ENCODE data around the gene COL5A1. TPM values are rescaled to one million over a fixed set of nuclear protein-coding genes. Genes with fewer than 3 reads are reported as not detected.
"Not testable (repeated sequence)": the region's sequence is repeated elsewhere in the genome, so short reads cannot be mapped to it uniquely, and the experiment has no call there.

Gene COL5A1
- total RNA-seq, 2 donors from 2014 or later, result 10.9 to 22.0 TPM

DNA sequence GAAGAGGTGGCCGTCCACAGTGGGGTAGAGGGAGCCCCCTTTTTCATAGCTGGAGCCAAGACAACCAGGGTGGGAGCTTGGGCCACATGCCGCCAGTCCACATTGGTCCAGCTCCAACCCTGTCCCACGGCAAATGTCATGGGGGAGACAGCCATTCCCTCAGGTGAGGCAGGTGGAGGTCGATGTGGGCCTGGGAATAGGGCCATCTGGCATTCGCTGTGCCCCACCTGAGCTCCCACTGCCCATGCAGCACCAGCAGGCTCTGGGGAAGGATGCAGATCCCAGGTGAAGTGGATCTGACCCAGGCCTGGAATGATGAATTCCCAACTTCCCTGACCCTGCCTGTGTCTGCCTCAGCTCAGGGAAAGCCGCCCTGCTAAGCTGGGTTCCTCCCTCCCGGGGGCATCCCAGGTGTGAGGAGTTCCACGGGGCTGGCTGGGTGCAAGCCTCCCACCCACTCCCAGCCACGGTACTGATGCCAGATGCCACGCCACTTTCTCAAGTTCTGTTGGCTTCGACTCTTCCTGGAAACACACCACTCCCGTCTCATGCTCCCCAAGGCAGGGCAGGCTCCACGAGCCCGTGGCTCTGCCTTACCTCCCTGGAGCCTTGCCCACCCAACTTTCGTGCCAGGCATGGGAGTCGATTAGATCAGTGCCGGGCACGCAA lies 213.8 kb downstream of the COL5A1 start:
- no peaks in the 10 kb centered on the region for H3K4me1 ChIP-seq
- H3K4me3 ChIP-seq, result no peak overlapping the region
- H3K27me3 ChIP-seq, result no peaks in the 10 kb centered on the region
- no peak overlapping the region for H3K27ac ChIP-seq
- no peaks in the 10 kb centered on the region for H3K36me3 ChIP-seq
- TF ChIP-seq, protein P1, sequence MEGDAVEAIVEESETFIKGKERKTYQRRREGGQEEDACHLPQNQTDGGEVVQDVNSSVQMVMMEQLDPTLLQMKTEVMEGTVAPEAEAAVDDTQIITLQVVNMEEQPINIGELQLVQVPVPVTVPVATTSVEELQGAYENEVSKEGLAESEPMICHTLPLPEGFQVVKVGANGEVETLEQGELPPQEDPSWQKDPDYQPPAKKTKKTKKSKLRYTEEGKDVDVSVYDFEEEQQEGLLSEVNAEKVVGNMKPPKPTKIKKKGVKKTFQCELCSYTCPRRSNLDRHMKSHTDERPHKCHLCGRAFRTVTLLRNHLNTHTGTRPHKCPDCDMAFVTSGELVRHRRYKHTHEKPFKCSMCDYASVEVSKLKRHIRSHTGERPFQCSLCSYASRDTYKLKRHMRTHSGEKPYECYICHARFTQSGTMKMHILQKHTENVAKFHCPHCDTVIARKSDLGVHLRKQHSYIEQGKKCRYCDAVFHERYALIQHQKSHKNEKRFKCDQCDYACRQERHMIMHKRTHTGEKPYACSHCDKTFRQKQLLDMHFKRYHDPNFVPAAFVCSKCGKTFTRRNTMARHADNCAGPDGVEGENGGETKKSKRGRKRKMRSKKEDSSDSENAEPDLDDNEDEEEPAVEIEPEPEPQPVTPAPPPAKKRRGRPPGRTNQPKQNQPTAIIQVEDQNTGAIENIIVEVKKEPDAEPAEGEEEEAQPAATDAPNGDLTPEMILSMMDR (IDR thresholded peaks at IDR 0.05), result no peak
- no peak for DNase-seq (ENCODE audit: low spot score)
- H3K9me3 ChIP-seq, result no peaks in the 10 kb centered on the region

- H3K27me3 ChIP-seq, result no peaks in the 10 kb centered on the region
Observed at GRCh38 chr9:134855900-134856377, 214.3 kb downstream of the COL5A1 start.

DNA sequence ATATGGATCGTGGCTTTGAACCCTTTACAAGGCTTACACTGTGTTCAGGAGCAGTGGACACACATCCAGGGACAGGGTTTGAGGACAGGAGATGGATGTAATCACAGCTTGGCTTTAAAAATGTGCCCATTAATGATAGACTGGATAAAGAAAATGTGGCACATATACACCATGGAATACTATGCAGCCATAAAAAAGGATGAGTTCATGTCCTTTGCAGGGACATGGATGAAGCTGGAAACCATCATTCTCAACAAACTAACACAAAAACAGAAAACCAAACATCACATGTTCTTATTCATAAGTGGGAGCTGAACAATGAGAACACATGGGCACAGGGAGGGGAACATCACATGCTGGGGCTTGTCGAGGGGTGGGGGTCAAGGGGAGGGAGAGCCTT lies 215.8 kb downstream of the COL5A1 start:
- H3K9me3 ChIP-seq; H3K4me1 ChIP-seq; H3K4me3 ChIP-seq; H3K27ac ChIP-seq; DNase-seq (ENCODE audit: low spot score); H3K36me3 ChIP-seq; H3K27me3 ChIP-seq: not testable (repeated sequence)

More at GRCh38 chr9:134855900-134856377, 214.3 kb downstream of the COL5A1 start:
- DNase-seq (ENCODE audit: low spot score), result no peak
- H3K36me3 ChIP-seq, result no peaks in the 10 kb centered on the region
- TF ChIP-seq, protein P1 (IDR thresholded peaks at IDR 0.05), result no peak
- H3K27ac ChIP-seq, result no peak overlapping the region
- no peak overlapping the region for H3K4me3 ChIP-seq
- no peaks in the 10 kb centered on the region for H3K9me3 ChIP-seq
- no peaks in the 10 kb centered on the region for H3K4me1 ChIP-seq

- no peak overlapping the region for H3K4me3 ChIP-seq
- DNase-seq (ENCODE audit: low spot score), result no peak
- no peak overlapping the region for H3K27ac ChIP-seq
- no peaks in the 10 kb centered on the region for H3K4me1 ChIP-seq
- no peaks in the 10 kb centered on the region for H3K27me3 ChIP-seq
- no peaks in the 10 kb centered on the region for H3K36me3 ChIP-seq
- no peaks in the 10 kb centered on the region for H3K9me3 ChIP-seq
- TF ChIP-seq, protein P1 (IDR thresholded peaks at IDR 0.05), result no peak
Observed at GRCh38 chr9:134858051-134858841, 216.6 kb downstream of the COL5A1 start.

DNA sequence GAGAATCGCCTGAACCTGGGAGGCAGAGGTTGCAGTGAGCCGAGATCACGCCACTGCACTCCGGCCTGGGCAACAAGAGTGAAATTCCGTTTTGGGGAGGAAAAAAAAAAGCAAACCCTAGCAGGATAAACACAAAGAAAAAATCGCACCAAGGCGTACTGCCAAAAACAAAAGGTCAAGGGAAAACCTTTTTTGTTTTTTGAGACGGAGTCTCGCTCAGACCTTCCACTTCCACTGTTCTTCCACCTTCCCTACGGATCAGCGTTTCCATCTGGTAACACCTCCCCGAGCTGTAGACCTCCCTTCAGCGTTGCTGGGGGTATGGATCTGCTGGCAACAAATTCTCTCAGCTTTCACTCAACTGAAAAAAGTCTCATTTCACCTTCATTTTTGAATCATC lies 218.9 kb downstream of the COL5A1 start:
- Histone ChIP-seq H3K4me3 (no peak overlapping the region), H3K4me1 (peaks cover 0 to 13% of the 10 kb centered on the region in 2 donors), H3K27ac (no peak overlapping the region), H3K36me3 (no peaks in the 10 kb centered on the region), H3K27me3 (no peaks in the 10 kb centered on the region), H3K9me3 (no peaks in the 10 kb centered on the region)
- DNase-seq (ENCODE audit: low spot score), result no peak
- TF ChIP-seq, protein P1 (IDR thresholded peaks at IDR 0.05), result no peak

- TF ChIP-seq, protein P1 (IDR thresholded peaks at IDR 0.05), result no peak
- Histone ChIP-seq H3K27me3 (no peaks in the 10 kb centered on the region), H3K27ac (no peak overlapping the region), H3K4me1 (peaks cover 0 to 13% of the 10 kb centered on the region in 2 donors), H3K4me3 (no peak overlapping the region), H3K9me3 (no peaks in the 10 kb centered on the region), H3K36me3 (no peaks in the 10 kb centered on the region)
- no peak for DNase-seq (ENCODE audit: low spot score)
Observed at GRCh38 chr9:134861595-134862334, 220.2 kb downstream of the COL5A1 start.

Data from right atrium auricular region (tissue), 2 donors.